ENCODE data around the gene RAP1B.

DNA sequence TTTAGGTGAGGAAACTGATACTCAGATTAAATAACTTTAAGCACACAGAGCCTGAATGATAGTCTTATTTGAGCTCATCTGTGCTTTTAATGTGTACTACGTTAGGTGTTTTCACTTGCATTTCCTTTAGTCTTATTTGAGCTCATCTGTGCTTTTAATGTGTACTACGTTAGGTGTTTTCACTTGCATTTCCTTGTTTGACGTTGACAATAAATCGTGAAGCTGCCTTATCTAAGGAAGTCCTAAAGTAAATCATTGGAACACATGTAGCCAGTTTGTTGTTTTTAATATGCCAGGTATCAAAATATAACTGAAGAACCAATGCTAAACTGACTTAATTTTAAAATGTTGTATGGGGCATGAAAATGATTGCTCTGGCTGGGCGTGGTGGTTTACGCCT, 2.0 kb downstream of the RAP1B start:
- TF ChIP-seq, protein P1, sequence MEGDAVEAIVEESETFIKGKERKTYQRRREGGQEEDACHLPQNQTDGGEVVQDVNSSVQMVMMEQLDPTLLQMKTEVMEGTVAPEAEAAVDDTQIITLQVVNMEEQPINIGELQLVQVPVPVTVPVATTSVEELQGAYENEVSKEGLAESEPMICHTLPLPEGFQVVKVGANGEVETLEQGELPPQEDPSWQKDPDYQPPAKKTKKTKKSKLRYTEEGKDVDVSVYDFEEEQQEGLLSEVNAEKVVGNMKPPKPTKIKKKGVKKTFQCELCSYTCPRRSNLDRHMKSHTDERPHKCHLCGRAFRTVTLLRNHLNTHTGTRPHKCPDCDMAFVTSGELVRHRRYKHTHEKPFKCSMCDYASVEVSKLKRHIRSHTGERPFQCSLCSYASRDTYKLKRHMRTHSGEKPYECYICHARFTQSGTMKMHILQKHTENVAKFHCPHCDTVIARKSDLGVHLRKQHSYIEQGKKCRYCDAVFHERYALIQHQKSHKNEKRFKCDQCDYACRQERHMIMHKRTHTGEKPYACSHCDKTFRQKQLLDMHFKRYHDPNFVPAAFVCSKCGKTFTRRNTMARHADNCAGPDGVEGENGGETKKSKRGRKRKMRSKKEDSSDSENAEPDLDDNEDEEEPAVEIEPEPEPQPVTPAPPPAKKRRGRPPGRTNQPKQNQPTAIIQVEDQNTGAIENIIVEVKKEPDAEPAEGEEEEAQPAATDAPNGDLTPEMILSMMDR (IDR thresholded peaks at IDR 0.05; ENCODE audit: low read length), result no peak
- TF ChIP-seq EZH2phosphoT487 (IDR thresholded peaks at IDR 0.05; ENCODE audit: low read length), result no peak

Measured in MM.1S (cell line).